ENCODE results near the gene FGD6.
"Not testable (repeated sequence)": the region's sequence is repeated elsewhere in the genome, so short reads cannot be mapped to it uniquely, and the experiment has no call there.

The FGD6 gene

GRCh38 chr12:95200128-95200894 lies 17.0 kb downstream of the FGD6 start:
- TF ChIP-seq CTCF (conservative IDR thresholded peaks at IDR 0.05; ENCODE audit: low read depth, low read length), result no peak
- H3K4me3 ChIP-seq (ENCODE audit: low read depth, low read length), result peak overlapping the region; percentile 31
- peak; percentile 67 for DNase-seq (ENCODE audit: low read depth)

- H3K4me3 ChIP-seq (ENCODE audit: low read depth, low read length), result no peak overlapping the region
- DNase-seq (ENCODE audit: low read depth), result peak; percentile 28
- TF ChIP-seq CTCF (conservative IDR thresholded peaks at IDR 0.05; ENCODE audit: low read depth, low read length), result no peak
Observed at GRCh38 chr12:95198914-95199313, 18.4 kb downstream of the FGD6 start.

DNA sequence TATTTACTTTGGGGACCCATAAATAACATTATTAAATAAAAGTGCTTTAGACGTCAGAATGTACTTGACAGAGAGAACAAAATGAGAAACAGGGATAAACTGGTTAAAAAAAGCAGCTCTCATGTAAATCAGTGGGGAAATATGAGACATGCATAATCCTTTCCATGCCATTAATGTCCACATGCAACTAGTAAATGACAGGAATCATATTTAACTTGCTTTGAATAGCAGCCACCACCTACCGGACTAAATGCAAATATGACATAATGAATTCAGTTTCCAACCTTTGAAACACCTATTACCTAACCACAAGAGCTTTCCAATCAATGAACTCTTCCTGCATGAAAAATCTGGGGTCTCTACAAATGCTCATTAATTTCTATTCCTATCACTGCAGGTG lies 19.6 kb downstream of the FGD6 start:
- no peak for DNase-seq (ENCODE audit: low read depth)
- no peak overlapping the region for H3K4me3 ChIP-seq (ENCODE audit: low read depth, low read length)
- no peak for TF ChIP-seq CTCF (conservative IDR thresholded peaks at IDR 0.05; ENCODE audit: low read depth, low read length)

DNA sequence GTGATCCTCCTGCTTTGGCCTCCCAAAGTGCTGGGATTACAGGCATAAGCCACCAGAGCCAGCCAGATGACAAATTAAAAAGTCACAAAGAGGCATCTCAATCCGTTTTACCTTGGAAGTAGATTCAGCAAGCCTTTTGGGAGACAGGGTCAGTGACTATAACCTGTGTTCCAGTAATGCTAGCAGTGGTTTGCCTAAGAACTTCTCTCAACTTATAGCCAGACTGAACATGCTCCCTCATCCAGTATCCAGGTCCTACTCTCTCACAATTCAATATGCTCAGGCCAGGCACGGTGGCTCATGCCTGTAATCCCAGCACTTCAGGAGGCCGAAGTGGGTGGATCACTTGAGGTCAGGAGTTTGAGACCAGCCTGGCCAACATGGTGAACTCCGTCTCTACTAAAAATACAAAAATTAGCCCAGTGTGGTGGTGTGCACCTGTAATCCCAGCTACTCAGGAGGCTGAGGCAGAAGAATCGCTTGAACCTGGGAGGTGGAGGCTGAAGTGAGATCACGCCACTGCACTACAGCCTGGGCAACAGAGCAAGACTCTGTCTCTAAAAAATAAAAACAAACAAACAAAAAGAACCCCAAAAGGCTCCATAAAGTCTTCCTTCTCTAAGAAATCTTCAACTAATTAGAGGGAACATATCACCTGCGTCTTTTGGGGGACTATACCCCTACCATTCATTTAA lies 20.2 kb downstream of the FGD6 start:
- not testable (repeated sequence) for H3K4me3 ChIP-seq (ENCODE audit: low read depth, low read length); DNase-seq (ENCODE audit: low read depth)

- DNase-seq (ENCODE audit: low read depth), result no peak
- no peak for TF ChIP-seq CTCF (conservative IDR thresholded peaks at IDR 0.05; ENCODE audit: low read depth, low read length)
- H3K4me3 ChIP-seq (ENCODE audit: low read depth, low read length), result no peak overlapping the region
Observed at GRCh38 chr12:95195122-95195521, 22.1 kb downstream of the FGD6 start.

DNA sequence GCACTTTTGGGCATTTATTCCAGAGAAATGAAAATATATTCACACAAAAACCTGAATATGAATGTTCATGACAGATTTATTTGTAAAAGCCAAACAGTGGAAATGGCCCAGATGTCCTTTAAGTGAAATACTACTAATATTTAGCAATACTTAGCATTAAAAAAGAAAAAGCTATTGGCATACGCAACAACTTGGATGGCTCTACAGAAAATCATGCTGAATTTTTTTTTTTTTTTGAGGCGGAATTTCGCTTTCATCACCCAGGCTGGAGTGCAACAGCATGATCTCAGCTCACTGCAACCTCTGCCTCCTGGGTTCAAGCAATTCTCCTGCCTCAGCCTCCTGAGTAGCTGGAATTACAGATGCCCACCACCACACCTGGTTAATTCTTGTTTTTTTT lies 24.1 kb downstream of the FGD6 start:
- no peak overlapping the region for H3K4me3 ChIP-seq (ENCODE audit: low read depth, low read length)
- no peak for DNase-seq (ENCODE audit: low read depth)
- no peak for TF ChIP-seq CTCF (conservative IDR thresholded peaks at IDR 0.05; ENCODE audit: low read depth, low read length)

GRCh38 chr12:95192271-95192670 lies 25.0 kb downstream of the FGD6 start:
- no peak for DNase-seq (ENCODE audit: low read depth)
- H3K4me3 ChIP-seq (ENCODE audit: low read depth, low read length), result no peak overlapping the region
- no peak for TF ChIP-seq CTCF (conservative IDR thresholded peaks at IDR 0.05; ENCODE audit: low read depth, low read length)
